Pancreas (tissue), 10 donors: Measurements from ENCODE around the gene HEG1. TPM values are rescaled to one million over a fixed set of nuclear protein-coding genes. Genes with fewer than 3 reads are reported as not detected.

Experiments used
- ATAC-seq, 4 donors: fragments of 200-7000 bp; cut with Tn5 transposase; one replicate each; pipeline versions ENCODE4 v1.8.0 to v1.9.1; 2020; ENCODE audit warnings: mild to moderate bottlenecking in 4 of 4, moderate library complexity in 4 of 4
- DNase-seq, 6 donors: peaks; one replicate each; pipeline ENCODE4 v3.0.0-alpha.2; 2020
- FAIRE-seq: peaks from 2 replicates; lab custom pipeline; 2012; peaks lifted over from hg19 to GRCh38; lab: Jason Lieb, UNC
- H3K27ac ChIP-seq, 4 donors: fragments of 200-600 bp; sonication (generic); 1 replicate in 3 of 4; 2 replicates in 1 of 4; pipeline versions ENCODE4 v1.5.0 to v1.8.0; 2020
- H3K27me3 ChIP-seq, 4 donors: fragments of 200-600 bp; one replicate each; pipeline ENCODE4 v1.8.0; 2021
- H3K36me3 ChIP-seq, 3 donors: fragments of 200-600 bp; sonication (generic) in 1 of 3; one replicate each; pipeline versions ENCODE4 v1.5.0 to v1.8.0; 2020 to 2021
- H3K4me1 ChIP-seq, 3 donors: fragments of 200-600 bp; one replicate each; pipeline ENCODE4 v1.8.0; 2021
- H3K4me3 ChIP-seq, 4 donors: fragments of 200-600 bp; sonication (generic) in 2 of 4; one replicate each; pipeline versions ENCODE4 v1.5.0 to v1.8.0; 2020 to 2021
- H3K9me3 ChIP-seq, 4 donors: fragments of 200-600 bp; one replicate each; pipeline ENCODE4 v1.8.0; 2021
- WGBS, 2 donors: extraction: QIAGEN DNeasy Blood & Tissue Kit; methylation state at CpG; one replicate each; pipeline ENCODE4 v1.1.7; 2013; 5-methylcytosine and 5-hydroxymethylcytosine counted together
- intact Hi-C, 3 donors: fragments of 100-400 bp; cut with DNase I; formaldehyde crosslinking; loops; one replicate each; pipeline versions ENCODE4 v1.11.1 to v1.14.2; 2022
- polyA plus RNA-seq, 2 donors: library from polyadenylated mRNA; stranded (reverse); fragments of 200-250 nt; gene quantifications; one replicate each; pipeline ENCODE4 v1.2.3, GENCODE V29; 2013
- total RNA-seq, 6 donors: library from RNA; stranded (reverse); fragmentation: NEBNext Ultra II Directional in 4 of 6; extraction: Animal tissue kit (Norgen Biotek cat#: 25700) in 4 of 6; gene quantifications; one replicate each; pipeline versions ENCODE4 v1.2.1 to v1.2.4, GENCODE V29; 2021 to 2023
- TF ChIP-seq, protein P1 (sequence below), 4 donors: fragments of 200-600 bp; sonication (generic) in 3 of 4; IDR thresholded peaks; one replicate each; pipeline versions ENCODE4 v1.5.0 to v1.8.0; 2021; ENCODE audit warnings: antibody characterized with exemption in 4 of 4
- donor health status: healthy with polysubstance abuse.
- donor health status: DM: no; HTN: no; CAD: no; lungs with moderate emphysema.
- donor health status: DM: no; HTN: no; CAD: no.
- donor health status: control.
- donor health status: control.
- donor health status: Bipolar disorder and iron deficiency.
- donor health status: DM: yes; HTN: yes; CAD: no.
- donor health status: DM: no; HTN: no; CAD: no.
- donor health status: DM: no; HTN: no; CAD: no.
- donor health status: DM: yes; HTN: yes; CAD: no.

The HEG1 gene
- total and polyA plus RNA-seq, 8 donors = 9.6 to 36.6 (median 20.9) TPM

DNA sequence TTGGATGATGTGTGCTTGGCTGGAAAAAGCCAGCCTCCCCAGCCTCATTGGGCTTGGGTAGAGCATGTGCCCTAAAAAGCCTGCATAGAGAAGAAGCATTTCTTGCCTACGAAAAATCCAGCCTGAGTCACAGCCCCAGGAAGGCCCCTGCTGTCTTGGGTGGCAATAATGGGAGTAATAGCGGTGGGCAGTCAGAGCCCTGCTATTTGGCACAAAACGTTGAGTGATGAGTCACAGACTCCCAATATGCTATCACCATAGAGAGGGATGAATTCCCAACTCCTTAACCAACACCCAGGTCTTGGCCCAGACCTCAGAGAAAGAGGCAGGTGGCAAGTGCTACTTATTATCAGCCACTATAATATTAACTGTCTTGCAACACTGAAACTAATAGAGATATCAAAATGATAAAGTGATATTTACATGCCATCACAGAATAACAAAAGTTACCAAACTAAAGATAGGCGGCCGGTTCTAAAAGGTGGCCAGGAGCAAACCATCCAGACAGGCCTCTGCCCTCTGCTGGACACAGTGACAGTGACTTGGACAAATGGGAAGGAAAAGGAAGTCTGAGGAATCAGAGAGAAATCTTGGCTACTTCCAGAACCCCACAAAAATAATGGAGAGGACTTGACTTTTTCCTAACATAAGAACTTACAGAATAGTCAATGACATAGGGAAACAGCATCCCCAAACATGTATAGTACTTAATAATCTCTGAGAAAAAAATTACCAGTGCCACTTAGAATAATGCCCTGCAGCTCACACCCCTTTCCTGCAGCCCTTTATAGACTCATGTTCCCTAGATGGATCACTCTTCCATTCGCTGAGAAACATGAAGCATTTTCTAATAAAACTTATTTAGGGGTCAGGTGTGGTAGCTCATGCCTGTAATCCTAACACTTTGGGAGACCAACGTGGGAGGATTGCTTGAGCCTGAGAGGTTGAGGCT is 69.3 kb downstream of the HEG1 start:
- ATAC-seq = peak in 3 of 4 donors; percentile 76 to 77 (median 77)
- intact Hi-C loops = loop anchor here in 1 of 3 donors (10.0 kb wide), 1 partner anchor 52 kb away; the partner anchor contains the start of gene MUC13
- no peaks in the 10 kb centered on the region for H3K4me1 ChIP-seq
- FAIRE-seq = no peak
- DNase-seq = no peak
- peaks cover 0 to 4% (median 0%) of the 10 kb centered on the region in 3 donors for H3K36me3 ChIP-seq
- H3K27me3 ChIP-seq = no peaks in the 10 kb centered on the region
- H3K4me3 ChIP-seq = no peak overlapping the region
- H3K9me3 ChIP-seq = no peaks in the 10 kb centered on the region
- H3K27ac ChIP-seq = no peak overlapping the region
- 58 to 64% methylated on average over 7 of the region's 7 CpGs for WGBS, 2 donors
- TF ChIP-seq, protein P1, sequence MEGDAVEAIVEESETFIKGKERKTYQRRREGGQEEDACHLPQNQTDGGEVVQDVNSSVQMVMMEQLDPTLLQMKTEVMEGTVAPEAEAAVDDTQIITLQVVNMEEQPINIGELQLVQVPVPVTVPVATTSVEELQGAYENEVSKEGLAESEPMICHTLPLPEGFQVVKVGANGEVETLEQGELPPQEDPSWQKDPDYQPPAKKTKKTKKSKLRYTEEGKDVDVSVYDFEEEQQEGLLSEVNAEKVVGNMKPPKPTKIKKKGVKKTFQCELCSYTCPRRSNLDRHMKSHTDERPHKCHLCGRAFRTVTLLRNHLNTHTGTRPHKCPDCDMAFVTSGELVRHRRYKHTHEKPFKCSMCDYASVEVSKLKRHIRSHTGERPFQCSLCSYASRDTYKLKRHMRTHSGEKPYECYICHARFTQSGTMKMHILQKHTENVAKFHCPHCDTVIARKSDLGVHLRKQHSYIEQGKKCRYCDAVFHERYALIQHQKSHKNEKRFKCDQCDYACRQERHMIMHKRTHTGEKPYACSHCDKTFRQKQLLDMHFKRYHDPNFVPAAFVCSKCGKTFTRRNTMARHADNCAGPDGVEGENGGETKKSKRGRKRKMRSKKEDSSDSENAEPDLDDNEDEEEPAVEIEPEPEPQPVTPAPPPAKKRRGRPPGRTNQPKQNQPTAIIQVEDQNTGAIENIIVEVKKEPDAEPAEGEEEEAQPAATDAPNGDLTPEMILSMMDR (IDR thresholded peaks at IDR 0.05) = peak in 2 of 4 donors; percentile 21 to 36

DNA sequence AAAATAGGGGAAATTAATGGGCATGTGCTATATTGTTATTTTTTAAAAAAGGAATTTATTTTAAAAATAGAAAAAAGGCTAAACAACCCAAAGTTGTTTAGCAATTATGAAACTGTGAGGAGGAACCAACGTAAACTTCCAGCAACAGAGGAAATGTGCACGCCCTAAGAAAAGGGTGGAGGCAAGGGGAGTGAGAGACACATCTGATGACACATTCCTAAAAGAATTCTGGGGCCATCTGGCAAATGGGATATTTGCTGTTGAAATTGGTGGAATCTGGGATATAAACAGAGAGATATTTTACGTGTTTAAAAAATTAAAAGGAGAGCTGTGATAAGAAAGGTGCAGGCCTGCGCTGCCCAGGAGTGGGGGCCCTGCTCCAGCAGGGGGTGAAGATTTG is 70.4 kb downstream of the HEG1 start:
- ATAC-seq (peak in 3 of 4 donors; percentile 33 to 48 (median 42)), FAIRE-seq (no peak), DNase-seq (no peak)
- H3K27me3 ChIP-seq = no peaks in the 10 kb centered on the region
- intact Hi-C loops = loop anchor here in 1 of 3 donors (10.0 kb wide), 1 partner anchor 51 kb away; the partner anchor contains the start of gene MUC13
- no peaks in the 10 kb centered on the region for H3K36me3 ChIP-seq
- 90 to 91% methylated on average over 4 of the region's 4 CpGs for WGBS, 2 donors
- H3K9me3 ChIP-seq = no peaks in the 10 kb centered on the region
- TF ChIP-seq, protein P1 (IDR thresholded peaks at IDR 0.05) = no peak
- no peak overlapping the region for H3K4me3 ChIP-seq
- no peak overlapping the region for H3K27ac ChIP-seq
- H3K4me1 ChIP-seq = no peaks in the 10 kb centered on the region

DNA sequence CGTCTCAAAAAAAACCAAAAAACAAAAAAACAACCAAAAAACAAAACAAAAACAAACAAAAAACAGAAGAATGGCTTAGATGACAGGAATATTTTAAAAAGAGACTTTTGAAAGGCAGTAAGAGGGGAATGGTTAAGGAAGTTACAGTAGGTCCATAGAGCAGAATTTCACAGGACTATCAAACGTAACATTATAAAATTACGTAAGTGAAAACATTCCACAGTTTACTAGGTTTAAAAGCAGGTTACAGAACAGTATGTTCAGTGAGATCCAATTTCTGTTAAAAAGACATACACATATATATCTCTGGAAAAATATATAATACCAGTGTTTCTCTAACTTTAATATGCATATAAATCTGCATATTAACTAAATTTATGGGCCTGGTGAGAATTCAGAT is 71.0 kb downstream of the HEG1 start:
- H3K4me1 ChIP-seq = no peaks in the 10 kb centered on the region
- FAIRE-seq (no peak), DNase-seq (no peak), ATAC-seq (no peak)
- H3K27ac ChIP-seq = no peak overlapping the region
- intact Hi-C loops = loop anchor here in 1 of 3 donors (10.0 kb wide), 1 partner anchor 50 kb away; the partner anchor contains the start of gene MUC13
- 97% methylated on average over 3 of the region's 3 CpGs for WGBS, 2 donors
- TF ChIP-seq, protein P1 (IDR thresholded peaks at IDR 0.05) = no peak
- H3K36me3 ChIP-seq = no peaks in the 10 kb centered on the region
- H3K27me3 ChIP-seq = no peaks in the 10 kb centered on the region
- H3K4me3 ChIP-seq = no peak overlapping the region
- H3K9me3 ChIP-seq = no peaks in the 10 kb centered on the region

DNA sequence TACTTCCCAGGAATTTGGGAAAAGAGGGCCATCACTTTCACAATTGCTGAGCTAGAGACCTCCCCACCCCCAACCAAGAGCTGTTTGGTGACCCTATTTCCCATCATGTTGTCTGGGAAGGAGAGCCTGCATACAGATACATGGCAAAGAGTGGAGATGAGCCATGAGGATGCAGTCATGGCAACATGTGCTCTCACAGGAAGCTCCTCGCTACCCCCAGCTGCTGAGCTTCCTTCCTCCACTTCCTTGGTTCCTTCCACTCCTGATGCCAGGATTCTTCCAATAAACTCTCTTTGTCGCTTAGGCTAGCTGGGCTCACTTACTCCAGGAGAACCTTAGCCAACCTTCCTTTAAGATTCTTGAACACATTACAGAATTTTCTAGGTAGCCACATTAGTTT is 72.9 kb downstream of the HEG1 start:
- Histone ChIP-seq H3K9me3 (no peaks in the 10 kb centered on the region), H3K27me3 (no peaks in the 10 kb centered on the region), H3K4me1 (no peaks in the 10 kb centered on the region), H3K27ac (no peak overlapping the region), H3K36me3 (no peaks in the 10 kb centered on the region), H3K4me3 (no peak overlapping the region)
- TF ChIP-seq, protein P1 (IDR thresholded peaks at IDR 0.05) = no peak
- no peak for FAIRE-seq
- 90 to 92% methylated on average over 2 of the region's 2 CpGs for WGBS, 2 donors
- intact Hi-C loops = loop anchor here in 1 of 3 donors (10.0 kb wide), 1 partner anchor 48 kb away; the partner anchor contains the start of gene MUC13
- DNase-seq = no peak
- ATAC-seq = no peak
